Urinary bladder (tissue), 4 donors: Measurements from ENCODE around the gene ALDH3B2. TPM values are rescaled to one million over a fixed set of nuclear protein-coding genes. Genes with fewer than 3 reads are reported as not detected.
"Not testable (repeated sequence)": the region's sequence is repeated elsewhere in the genome, so short reads cannot be mapped to it uniquely, and the experiment has no call there.

Source experiments
- DNase-seq: peaks from one replicate; pipeline ENCODE4 v3.0.0-alpha.2; 2015; ENCODE audit errors: extremely low spot score
- H3K27ac ChIP-seq: one replicate; pipeline ENCODE4 v1.5.1; 2013; ENCODE audit warnings: low read depth, mild to moderate bottlenecking, moderate library complexity
- H3K36me3 ChIP-seq: one replicate; pipeline ENCODE4 v1.6.1; 2013; ENCODE audit warnings: mild to moderate bottlenecking, moderate library complexity; ENCODE audit not compliant: insufficient read depth
- H3K4me1 ChIP-seq: one replicate; pipeline ENCODE4 v1.6.1; 2013; ENCODE audit warnings: mild to moderate bottlenecking, moderate library complexity; ENCODE audit not compliant: insufficient read depth
- H3K4me3 ChIP-seq: one replicate; pipeline ENCODE4 v1.5.1; 2013; ENCODE audit warnings: low read depth, low read length
- WGBS: extraction: QIAGEN DNeasy Blood & Tissue Kit; methylation state at CpG from one replicate; pipeline ENCODE4 v1.1.7; 2013; 5-methylcytosine and 5-hydroxymethylcytosine counted together
- polyA plus RNA-seq: library from polyadenylated mRNA; stranded (reverse); fragments of 200-250 nt; gene quantifications from one replicate; pipeline ENCODE4 v1.2.3, GENCODE V29; 2013
- total RNA-seq: library from RNA; depleted of rRNA; stranded (reverse); fragments of >200 nt; gene quantifications from one replicate; pipeline ENCODE4 v1.2.3, GENCODE V29; 2014
- donor health status: healthy with polysubstance abuse.
- donor health status: healthy.

ALDH3B2 gene
- total and polyA plus RNA-seq, 2 donors: 1.7 to 2.6 TPM

DNA sequence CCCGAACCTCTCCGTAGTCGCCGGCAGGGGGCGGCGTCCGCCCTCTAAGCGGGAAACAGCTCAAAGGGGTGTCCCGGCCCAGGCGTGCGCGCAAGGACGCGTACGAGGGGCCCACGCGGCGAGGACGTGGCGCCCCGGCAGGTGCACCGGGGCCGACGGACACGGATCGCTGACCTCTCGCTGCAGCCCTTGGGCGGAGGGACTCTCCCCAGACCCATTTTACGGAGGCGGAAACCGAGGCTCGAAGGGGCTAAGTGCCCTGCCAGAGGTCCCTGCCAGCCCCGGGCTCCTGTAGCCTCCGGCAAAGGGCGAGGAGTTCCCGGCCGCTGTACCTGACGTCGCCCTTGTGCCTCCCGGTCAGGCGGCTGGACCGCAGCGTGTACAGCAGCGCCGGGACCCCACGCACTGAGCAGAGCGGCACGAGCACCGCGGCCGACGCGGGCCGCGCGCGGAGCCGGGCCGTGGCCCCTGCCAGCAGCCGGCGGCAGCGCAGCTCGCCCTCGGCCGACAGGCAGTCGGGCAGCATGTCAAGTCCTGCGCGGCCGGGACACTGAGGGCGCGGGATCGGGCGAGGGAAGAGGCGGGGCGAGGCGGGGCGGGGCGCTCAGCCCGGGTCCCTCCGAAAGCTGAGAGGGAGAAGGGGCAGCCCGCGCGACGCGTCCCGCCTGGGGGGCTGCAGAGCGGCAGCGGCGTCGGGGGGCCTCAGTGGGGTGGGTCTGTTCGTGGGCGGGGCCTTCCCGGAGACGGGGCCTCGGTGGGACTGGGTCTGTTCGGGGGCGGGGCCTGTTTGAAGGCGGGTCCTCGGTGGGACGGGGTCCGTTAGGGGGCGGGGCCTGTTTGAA, 44.8 kb downstream of the ALDH3B2 start, which contains the start of gene NUDT8:
NUDT8 (minus strand) TSS at position 552 of the 842 bp plus-strand sequence; CDS start at position 526, 26 bp downstream.
- DNase-seq: no peak
- under 1% methylated on average over 102 of the region's 102 CpGs for WGBS
- Histone ChIP-seq H3K36me3 (no peaks in the 10 kb centered on the region), H3K4me1 (no peaks in the 10 kb centered on the region), H3K4me3 (peak within 1 kb of the TSS; percentile 49), H3K27ac (peak within 1 kb of the TSS; percentile 87)

DNA sequence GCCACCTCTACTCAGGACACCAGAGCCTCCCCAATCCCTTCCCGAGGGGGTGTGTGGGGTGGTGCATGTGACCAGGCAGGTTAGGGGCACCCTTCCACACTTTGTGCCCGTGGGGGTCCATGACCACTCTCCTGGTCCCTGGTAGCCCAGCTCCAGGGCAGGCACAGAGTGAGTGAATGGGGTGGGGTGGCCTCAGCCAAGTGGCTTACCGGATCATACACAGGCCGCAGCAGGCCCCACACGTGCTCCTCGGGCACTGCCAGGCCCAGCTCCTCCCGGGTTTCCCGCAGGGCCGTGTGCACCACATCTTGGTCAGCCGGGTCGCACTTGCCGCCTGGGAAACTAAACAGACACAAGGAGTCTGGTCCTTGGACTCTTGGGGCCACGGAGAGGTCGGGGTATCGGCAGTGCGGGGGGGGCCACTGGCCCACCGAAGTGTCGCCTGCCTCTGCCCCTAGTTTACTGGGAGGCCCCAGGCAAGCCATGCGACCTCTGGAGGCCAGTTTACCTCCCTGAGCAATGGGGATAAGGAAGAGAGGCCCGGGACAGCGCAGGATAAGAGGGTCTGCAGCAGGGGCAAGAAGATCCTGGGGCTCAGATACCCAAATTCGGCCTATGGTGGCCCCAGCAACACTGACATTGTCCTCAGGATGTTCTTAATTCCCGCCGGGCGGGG, 45.6 kb downstream of the ALDH3B2 start:
- Histone ChIP-seq H3K4me3 (peak overlapping the region; percentile 37), H3K4me1 (no peaks in the 10 kb centered on the region), H3K27ac (no peak overlapping the region), H3K36me3 (no peaks in the 10 kb centered on the region)
- no peak for DNase-seq
- WGBS: 51% methylated on average over 25 of the region's 25 CpGs

DNA sequence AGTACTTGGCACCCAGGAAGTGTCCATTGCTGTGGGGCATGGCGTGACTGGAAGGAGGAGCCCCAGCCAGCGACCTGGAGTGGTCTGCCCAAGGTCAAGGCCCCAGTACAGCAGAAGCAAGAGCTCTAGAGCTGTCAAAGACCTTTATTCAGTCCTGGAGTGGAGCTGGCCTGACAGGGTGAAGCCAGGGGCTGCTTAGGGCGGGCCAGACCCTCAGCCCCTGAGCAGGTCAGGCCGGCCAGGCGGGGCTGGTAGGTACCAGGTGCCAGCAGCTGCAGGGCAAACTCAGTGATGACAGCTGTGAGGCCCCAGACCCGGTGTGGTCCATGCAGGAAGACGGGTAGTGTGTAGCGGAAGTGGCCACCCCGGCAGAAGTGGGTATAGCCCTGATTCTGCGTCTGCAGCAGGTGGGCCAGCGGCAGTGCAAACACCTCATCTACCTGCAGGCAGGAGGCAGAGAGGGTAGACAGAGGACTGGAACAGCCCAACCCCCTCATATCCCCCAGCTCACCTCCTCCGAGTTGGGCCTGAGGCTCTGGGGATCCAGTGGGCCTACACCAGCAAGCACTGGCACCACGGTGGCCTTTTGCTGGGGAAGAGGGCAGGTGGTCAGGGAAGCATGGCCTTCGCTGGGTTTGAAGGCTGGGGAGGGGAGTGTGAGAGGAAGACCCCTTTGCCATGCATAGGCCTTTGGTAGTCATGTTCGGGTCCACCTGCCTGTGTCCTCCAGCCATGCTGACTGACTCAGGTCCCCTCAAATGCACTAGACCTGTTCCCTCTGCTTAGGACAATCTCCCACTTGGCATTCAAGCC, 46.4 kb downstream of the ALDH3B2 start:
- no peak overlapping the region for H3K4me3 ChIP-seq
- no peak for DNase-seq
- 93% methylated on average over 15 of the region's 15 CpGs for WGBS
- no peaks in the 10 kb centered on the region for H3K4me1 ChIP-seq
- no peaks in the 10 kb centered on the region for H3K36me3 ChIP-seq
- H3K27ac ChIP-seq: no peak overlapping the region

DNA sequence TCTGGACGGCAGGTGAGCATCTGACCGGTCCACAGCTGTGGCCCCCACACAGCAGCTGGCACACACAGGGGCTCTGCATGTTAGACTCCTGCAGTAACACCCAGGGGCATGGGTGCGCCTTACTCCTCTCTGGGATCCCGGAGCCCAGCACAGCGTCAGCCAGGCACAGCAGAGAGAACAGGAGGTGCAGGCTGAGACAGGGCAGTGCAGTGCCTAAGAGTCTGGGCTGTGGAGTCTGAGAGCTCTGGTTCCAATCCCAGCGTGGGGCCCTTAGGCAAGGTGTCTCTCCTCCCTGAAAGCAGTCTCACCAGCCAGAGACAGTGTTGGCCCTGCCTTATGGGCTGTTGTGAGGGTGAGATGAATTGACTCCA, 47.0 kb downstream of the ALDH3B2 start:
- no peaks in the 10 kb centered on the region for H3K36me3 ChIP-seq
- no peak overlapping the region for H3K4me3 ChIP-seq
- DNase-seq: no peak
- no peaks in the 10 kb centered on the region for H3K4me1 ChIP-seq
- no peak overlapping the region for H3K27ac ChIP-seq
- WGBS: 87% methylated on average over 6 of the region's 6 CpGs

DNA sequence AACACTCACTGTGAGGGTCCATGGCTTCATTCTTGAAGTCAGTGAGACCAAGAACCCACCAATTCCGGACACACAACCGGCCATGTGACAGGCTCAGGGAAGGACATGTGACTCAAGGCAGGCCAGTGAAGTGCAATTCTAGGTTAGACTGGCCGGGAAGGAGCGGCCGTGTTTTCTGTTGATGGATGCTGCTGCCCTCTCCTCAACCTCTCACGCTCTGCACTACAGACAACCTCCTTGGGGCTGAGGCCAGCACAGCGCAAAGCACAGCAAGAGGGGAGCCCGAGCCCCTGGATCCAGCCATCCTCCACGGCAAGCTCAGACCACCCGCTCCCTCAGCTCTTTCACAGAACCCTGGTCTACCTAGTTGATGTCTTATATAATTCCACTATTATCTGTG, 47.5 kb downstream of the ALDH3B2 start:
- WGBS: 88% methylated on average over 10 of the region's 10 CpGs

DNA sequence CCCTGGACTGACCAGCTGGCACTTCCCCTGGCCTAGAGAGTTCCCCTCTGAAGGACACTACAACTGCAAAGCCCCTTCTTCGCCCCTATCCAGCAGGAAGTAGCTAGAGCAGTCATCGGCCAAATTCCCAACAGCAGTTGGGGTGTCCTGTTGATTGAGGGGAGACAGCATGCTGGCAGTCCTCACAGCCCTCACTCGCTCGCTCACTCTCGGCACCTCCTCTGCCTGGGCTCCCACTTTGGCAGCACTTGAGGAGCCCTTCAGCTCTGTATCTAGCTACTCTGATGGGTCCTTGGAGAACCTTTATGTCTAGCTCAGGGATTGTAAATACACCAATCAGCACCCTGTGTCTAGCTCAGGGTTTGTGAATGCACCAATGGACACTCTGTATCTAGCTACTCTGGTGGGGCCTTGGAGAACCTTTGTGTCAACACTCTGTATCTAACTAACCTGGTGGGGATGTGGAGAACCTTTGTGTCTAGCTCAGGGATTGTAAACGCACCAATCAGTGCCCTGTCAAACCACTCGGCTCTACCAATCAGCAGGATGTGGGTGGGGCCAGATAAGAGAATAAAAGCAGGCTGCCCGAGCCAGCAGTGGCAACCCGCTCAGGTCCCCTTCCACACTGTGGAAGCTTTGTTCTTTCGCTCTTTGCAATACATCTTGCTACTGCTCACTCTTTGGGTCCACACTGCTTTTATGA, 48.1 kb downstream of the ALDH3B2 start:
- not testable (repeated sequence) for DNase-seq

More for the DNA sequence above, 47.5 kb downstream of the ALDH3B2 start:
- no peaks in the 10 kb centered on the region for H3K36me3 ChIP-seq
- no peak for DNase-seq
- H3K27ac ChIP-seq: no peak overlapping the region
- H3K4me3 ChIP-seq: no peak overlapping the region
- no peaks in the 10 kb centered on the region for H3K4me1 ChIP-seq

DNA sequence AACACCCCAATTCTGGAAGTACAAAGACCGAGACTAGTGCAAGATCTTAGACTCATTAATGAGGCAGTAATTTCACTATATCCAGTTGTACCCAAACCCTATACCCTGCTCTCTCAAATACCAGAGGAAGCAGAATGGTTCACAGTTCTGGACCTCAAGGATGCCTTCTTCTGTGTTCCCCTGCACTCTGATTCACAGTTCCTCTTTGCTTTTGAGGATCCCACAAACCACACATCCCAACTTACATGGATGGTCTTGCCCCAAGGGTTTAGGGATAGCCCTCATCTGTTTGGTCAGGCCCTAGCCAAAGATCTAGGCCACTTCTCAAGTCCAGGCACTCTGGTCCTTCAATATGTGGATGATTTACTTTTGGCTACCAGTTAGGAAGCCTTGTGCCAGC, 50.6 kb downstream of the ALDH3B2 start:
- not testable (repeated sequence) for H3K4me1 ChIP-seq, H3K4me3 ChIP-seq, H3K27ac ChIP-seq, H3K36me3 ChIP-seq, DNase-seq
- 83% methylated on average over 1 of the region's 1 CpG for WGBS

More for the DNA sequence above, 48.1 kb downstream of the ALDH3B2 start:
- not testable (repeated sequence) for H3K27ac ChIP-seq, H3K36me3 ChIP-seq, H3K4me1 ChIP-seq, H3K4me3 ChIP-seq
- WGBS: 90% methylated on average over 10 of the region's 10 CpGs

DNA sequence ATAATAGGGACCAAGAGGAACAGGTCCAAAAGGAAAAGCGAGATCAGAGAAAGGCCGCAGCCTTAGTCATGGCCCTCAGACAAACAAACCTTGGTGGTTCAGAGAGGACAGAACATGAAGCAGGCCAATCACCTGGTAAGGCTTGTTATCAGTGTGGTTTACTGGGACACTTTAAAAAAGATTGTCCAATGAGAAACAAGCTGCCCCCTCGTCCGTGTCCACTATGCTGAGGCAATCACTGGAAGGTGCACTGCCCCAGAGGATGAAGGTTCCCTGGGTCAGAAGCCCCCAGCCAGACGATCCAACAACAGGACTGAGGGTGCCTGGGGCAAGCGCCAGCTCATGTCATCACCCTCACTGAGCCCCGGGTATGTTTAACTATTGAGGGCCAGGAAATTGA, 51.5 kb downstream of the ALDH3B2 start:
- DNase-seq, H3K27ac ChIP-seq, H3K36me3 ChIP-seq, H3K4me1 ChIP-seq, H3K4me3 ChIP-seq: not testable (repeated sequence)
- 67% methylated on average over 7 of the region's 7 CpGs for WGBS

DNA sequence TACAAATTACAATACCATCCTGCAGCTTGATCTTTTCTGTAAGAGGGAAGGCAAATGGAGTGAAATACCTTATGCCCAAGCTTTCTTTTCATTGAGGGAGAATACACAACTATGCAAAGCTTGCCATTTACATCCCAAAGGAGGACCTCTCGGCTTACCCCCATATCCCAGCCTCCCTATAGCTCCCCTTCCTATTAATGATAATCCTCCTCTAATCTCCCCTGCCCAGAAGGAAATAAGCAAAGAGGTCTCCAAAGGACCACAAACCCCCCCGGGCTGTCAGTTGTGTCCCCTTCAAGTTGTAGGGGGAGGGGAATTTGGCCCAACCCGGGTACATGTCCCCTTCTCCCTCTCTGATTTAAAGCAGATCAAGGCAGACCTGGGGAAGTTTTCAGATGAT, 52.5 kb downstream of the ALDH3B2 start:
- not testable (repeated sequence) for DNase-seq, H3K27ac ChIP-seq, H3K4me3 ChIP-seq, H3K4me1 ChIP-seq, H3K36me3 ChIP-seq
- WGBS: 60% methylated on average over 3 of the region's 3 CpGs

DNA sequence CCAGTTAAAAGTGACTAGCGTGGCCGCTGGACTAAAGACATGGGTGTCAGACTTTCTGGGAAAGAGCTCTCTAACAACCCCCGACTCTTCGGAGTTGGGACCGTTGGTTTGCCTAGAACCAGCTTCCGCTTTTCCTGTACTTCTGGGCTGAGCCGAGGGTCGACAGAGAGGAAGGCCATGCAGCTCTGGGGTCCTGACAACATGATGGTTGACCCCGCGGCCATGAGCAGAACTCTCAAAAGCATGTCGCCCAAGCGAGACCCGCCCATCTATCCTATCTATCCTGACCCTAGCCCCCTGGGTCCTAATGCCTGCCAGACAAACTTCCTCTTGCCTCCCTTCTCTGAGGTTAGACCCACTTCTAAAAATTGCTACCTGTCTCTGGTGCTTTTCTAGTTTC, 53.8 kb downstream of the ALDH3B2 start:
- not testable (repeated sequence) for DNase-seq, H3K4me3 ChIP-seq, H3K36me3 ChIP-seq, H3K4me1 ChIP-seq, H3K27ac ChIP-seq
- WGBS: 81% methylated on average over 13 of the region's 13 CpGs

DNA sequence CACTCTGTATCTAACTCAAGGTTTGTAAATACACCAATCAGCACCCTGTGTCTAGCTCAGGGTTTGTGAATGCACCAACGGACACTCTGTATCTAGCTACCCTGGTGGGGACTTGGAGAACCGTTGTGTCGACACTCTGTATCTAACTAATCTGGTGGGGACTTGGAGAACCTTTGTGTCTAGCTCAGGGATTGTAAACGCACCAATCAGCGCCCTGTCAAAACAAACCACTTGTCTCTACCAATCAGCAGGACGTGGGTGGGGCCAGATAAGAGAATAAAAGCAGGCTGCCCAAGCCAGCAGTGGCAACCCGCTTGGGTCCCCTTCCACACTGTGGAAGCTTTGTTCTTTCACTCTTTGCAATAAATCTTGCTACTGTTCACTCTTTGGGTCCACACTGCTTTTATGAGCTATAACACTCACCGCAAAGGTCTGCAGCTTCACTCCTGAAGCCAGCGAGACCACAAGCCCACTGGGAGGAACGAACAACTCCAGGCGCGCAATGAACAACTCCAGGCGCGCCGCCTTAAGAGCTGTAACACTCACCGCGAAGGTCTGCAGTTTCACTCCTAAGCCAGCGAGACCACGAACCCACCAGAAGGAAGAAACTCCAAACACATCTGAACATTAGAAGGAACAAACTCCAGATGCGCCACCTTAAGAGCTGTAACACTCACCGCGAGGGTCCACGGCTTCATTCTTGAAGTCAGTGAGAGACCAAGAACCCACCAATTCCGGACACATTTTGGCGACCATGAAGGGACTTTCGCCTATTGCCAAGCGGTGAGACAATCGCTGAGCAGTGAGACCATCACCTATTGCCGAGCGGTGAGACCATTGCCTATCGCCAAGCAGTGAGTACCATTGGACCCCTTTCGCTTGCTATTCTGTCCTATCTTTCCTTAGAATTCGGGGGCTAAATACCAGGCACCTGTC, 54.5 kb downstream of the ALDH3B2 start:
- not testable (repeated sequence) for DNase-seq, H3K4me1 ChIP-seq, H3K36me3 ChIP-seq, H3K4me3 ChIP-seq, H3K27ac ChIP-seq
- WGBS: 83% methylated on average over 33 of the region's 33 CpGs

DNA sequence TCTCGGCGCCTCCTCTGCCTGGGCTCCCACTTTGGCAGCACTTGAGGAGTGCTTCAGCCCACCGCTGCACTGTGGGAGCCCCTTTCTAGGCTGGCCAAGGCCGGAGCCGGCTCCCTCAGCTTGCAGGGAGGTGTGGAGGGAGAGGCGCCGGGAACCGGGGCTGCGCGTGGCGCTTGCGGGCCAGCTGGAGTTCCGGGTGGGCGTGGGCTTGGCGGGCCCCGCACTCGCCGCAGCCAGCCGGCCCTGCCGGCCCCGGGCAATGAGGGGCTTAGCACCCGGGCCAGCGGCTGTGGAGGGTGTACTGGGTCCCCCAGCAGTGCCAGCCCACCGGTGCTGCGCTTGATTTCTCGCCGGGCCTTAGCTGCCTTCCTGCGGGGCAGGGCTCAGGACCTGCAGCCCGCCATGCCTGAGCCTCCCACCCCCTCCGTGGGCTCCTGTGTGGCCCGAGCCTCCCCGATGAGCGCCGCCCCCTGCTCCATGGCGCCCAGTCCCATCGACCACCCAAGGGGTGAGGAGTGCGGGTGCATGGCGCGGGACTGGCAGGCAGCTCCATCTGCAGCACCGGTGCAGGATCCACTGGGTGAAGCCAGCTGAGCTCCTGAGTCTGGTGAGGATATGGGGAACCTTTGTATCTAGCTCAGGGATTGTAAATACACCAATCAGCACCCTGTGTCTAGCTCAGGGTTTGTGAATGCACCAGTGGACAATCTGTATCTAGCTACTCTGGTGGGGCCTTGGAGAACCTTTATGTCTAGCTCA, 55.3 kb downstream of the ALDH3B2 start:
- not testable (repeated sequence) for H3K36me3 ChIP-seq, H3K27ac ChIP-seq, H3K4me1 ChIP-seq, H3K4me3 ChIP-seq, DNase-seq
- whole genome bisulfite sequencing: 89% methylated on average over 40 of the region's 40 CpGs
